HG03097 (cell line): ENCODE data around the gene DMXL1.
"Not testable (repeated sequence)": the region's sequence is repeated elsewhere in the genome, so short reads cannot be mapped to it uniquely, and the experiment has no call there.

Source experiments
- ATAC-seq: cut with Tn5 transposase; IDR thresholded peaks from one replicate; pipeline ENCODE4 v1.9.1; 2021; ENCODE audit not compliant: unreplicated experiment, low FRiP score

The DMXL1 gene

GRCh38 chr5:119067450-119067849 is 3.4 kb upstream of the DMXL1 start:
- ATAC-seq, result no peak

GRCh38 chr5:119070578-119070827 is 384 bp upstream of the DMXL1 start:
- ATAC-seq, result peak; percentile 49

DNA sequence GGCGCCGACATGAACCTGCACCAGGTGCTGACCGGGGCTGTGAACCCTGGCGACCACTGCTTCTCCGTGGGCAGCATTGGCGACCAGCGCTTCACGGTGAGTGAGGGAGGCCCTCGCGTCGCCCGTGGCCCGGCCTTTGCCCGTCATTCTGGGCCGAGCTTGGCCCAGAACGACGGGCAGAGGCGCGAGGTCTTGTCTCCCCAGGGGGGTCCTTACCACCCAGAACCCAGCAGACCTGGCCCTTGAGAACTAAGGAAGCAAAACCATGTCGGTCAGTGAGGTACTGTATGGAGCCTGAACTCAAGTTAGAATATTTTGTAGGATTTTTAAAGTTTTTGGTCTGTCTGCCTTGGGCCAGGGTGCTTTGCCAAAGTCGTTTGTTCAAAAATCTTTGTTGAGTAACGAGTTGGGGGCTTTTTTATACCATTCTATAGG is 691 bp downstream of the DMXL1 start:
- peak; percentile 11 for ATAC-seq

GRCh38 chr5:119072496-119072895 is 1.6 kb downstream of the DMXL1 start:
- no peak for ATAC-seq

DNA sequence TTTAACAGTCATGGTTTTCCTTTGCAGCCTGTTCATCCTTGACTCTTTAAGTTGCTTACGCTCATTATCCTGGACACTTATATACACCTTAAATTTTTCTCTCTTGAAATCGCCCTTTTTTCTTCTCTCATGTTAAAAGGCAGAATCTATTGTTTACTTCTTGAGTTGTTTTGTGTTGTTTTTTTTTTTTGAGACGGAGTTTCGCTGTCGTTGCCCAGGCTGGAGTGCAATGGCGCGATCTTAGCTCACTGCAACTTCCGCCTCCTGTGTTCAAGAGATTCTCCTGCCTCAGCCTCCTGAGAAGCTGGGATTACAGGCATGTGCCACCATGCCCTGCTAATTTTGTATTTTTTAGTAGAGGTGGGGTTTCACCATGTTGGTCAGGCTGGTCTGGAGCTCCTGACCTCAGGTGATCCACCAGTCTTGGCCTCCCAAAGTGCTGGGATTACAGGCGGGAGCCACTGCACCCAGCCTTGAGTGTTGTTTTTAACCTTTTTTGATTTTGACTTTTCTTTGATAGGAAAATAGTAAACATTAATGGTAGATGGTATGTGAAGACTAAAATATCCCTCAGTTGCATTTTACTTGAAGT is 3.0 kb downstream of the DMXL1 start:
- ATAC-seq, result not testable (repeated sequence)

- peak; percentile 28 for ATAC-seq
These were observed 3.5 kb downstream of the DMXL1 start for GRCh38 chr5:119074419-119074818.

GRCh38 chr5:119075269-119075668 is 4.4 kb downstream of the DMXL1 start:
- ATAC-seq, result not testable (repeated sequence)

GRCh38 chr5:119076080-119076479 is 5.2 kb downstream of the DMXL1 start:
- ATAC-seq, result no peak

GRCh38 chr5:119077444-119077843 is 6.6 kb downstream of the DMXL1 start:
- no peak for ATAC-seq

- no peak for ATAC-seq
These were observed 7.4 kb downstream of the DMXL1 start for GRCh38 chr5:119078071-119078846.

GRCh38 chr5:119078861-119079260 is 8.0 kb downstream of the DMXL1 start:
- no peak for ATAC-seq

DNA sequence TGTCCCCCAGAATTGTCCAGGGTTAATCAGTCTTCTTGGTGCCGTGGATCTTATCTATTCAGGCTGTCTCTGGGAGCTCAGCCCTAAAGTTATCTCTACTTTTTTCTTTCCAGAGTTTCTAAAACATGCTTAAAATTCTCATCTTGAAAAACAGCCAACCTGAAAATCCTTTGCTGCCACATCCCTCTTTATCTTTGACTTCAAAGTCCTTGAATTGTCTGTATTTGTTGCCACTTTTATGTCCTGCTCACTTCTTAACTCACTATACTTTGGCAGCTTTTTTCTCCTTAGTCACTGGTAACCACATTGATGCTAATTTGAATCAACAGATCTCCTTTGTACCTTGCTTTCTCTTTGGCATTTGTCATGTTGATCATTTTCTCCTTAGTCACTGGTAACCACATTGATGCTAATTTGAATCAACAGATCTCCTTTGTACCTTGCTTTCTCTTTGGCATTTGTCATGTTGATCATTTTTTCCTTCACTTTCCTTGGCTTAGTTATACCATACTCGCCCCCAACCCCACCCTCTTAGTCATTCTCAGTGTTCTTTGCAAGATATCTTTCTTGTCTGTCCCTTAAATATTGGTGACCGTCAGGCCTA is 8.5 kb downstream of the DMXL1 start:
- peak; percentile 40 for ATAC-seq

DNA sequence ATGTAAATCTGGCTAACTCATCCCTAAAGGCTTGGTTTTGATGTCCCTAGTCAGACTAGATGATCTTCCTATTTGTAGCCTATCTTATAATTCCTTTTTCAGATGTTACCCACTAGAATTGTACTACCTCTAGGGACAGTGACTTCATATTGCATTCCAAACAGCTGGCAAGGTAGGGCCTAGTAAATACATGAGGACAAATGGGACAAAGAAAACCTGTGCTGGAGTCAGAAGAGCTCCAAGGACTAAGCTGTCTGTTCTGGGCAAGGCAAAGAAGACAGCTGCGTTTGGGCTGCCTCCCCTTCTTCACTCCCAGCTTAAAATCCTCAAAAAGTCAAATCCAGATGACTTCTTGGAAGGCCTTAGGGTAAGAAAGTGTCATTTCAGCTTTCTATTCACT is 10.0 kb downstream of the DMXL1 start:
- no peak for ATAC-seq

DNA sequence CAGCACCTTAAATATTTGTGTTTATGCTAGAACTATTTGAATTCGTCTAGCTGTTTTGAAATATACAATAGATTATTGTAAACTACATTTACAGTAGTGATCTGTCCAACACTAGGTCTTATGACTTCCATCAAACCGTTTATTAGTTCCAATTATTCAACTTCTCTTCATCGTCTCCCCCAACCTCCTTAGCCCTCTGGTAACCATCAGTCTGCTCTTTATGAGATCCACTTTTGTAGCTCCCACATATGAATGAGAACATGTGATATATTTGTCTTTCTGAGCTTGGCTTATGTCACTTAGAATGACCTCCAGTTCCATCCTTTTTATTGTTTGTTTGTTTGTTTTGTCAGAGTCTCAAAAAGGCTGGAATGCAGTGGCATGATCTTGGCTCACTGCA is 11.8 kb downstream of the DMXL1 start:
- no peak for ATAC-seq

GRCh38 chr5:119083679-119084078 is 12.8 kb downstream of the DMXL1 start:
- ATAC-seq, result no peak

DNA sequence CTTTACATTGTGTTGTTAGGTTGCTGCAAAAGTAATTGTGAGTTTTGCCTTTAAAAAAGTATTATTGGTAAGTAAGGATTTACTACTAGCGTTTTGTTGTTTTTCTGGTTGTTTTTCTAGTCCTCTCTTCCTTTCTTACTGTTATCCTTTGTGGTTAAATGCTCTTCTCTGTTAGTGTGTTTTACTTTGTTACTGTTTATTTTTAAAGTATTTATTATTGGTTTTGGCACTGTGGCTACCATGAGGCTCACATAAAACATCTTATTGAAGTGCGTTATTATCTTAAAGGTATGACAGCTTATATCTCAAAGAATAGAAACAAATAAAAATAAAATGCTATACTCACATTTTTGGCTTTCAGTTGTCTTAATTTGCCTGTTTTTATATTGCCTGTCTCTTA is 17.6 kb downstream of the DMXL1 start:
- ATAC-seq, result no peak

GRCh38 chr5:119095611-119096010 is 24.7 kb downstream of the DMXL1 start:
- ATAC-seq, result no peak

GRCh38 chr5:119105971-119106370 is 35.1 kb downstream of the DMXL1 start:
- ATAC-seq, result no peak

- no peak for ATAC-seq
These were observed 41.3 kb downstream of the DMXL1 start for GRCh38 chr5:119112151-119112550.

DNA sequence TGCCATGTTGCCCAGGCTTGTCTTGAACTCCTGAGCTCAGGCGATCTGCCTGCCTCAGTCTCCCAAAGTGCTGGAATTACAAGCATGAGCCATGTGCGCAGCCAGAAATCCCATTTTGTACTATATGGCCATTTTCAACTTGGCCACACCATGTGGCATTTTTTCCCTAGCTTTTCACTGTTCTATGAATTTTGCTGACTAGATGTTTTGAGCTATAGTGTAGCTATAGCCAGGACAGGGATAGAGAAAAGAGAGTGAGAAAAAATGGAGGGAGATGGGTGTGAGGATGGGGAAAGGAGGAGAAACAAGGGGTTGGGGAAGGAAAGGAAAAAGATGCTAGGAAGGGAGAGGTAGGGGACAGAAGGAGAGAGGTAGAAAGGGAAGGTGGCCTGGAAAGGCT is 46.4 kb downstream of the DMXL1 start:
- ATAC-seq, result no peak

- no peak for ATAC-seq
These were observed 47.1 kb downstream of the DMXL1 start for GRCh38 chr5:119118000-119118399.

DNA sequence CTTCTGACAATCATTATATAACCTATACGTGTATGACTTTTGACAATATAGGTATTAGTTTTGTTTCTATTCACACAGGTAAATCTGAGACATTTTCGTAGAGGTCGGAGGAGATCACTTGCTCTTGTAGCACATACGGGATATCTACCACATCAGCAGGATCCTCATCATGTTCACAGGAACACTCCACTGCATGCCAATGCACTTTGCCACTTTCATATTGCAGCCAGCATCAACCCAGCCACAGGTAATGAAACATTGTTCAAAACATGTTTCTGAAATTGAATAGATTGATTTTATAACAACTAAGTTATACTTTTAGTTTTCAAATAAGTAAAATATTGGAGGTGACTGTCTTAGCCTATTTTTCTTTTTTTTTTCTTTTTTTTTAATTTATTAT is 50.0 kb downstream of the DMXL1 start:
- ATAC-seq, result no peak
